ENCODE results near the gene PCGF3. TPM values are rescaled to one million over a fixed set of nuclear protein-coding genes. Genes with fewer than 3 reads are reported as not detected.
"Not testable (repeated sequence)": the region's sequence is repeated elsewhere in the genome, so short reads cannot be mapped to it uniquely, and the experiment has no call there.

PCGF3 gene
- total RNA-seq, 1 donor from 2014 or later, result 35.2 TPM

GRCh38 chr4:689723-690122 lies 15.9 kb upstream of the PCGF3 start:
- H3K4me3 ChIP-seq (ENCODE audit: low read depth, low read length), result no peak overlapping the region
- TF ChIP-seq CTCF (conservative IDR thresholded peaks at IDR 0.05; ENCODE audit: low read depth, low read length), result no peak
- DNase-seq (ENCODE audit: low read depth), result no peak

- no peak for TF ChIP-seq CTCF (conservative IDR thresholded peaks at IDR 0.05; ENCODE audit: low read depth, low read length)
- no peak overlapping the region for H3K4me3 ChIP-seq (ENCODE audit: low read depth, low read length)
- DNase-seq (ENCODE audit: low read depth), result no peak
Observed at GRCh38 chr4:692771-693554, 12.7 kb upstream of the PCGF3 start.

- H3K4me3 ChIP-seq (ENCODE audit: low read depth, low read length); DNase-seq (ENCODE audit: low read depth): not testable (repeated sequence)
Observed at GRCh38 chr4:694341-694940, 11.2 kb upstream of the PCGF3 start.

GRCh38 chr4:699816-700580 lies 5.6 kb upstream of the PCGF3 start:
- DNase-seq (ENCODE audit: low read depth), result no peak
- TF ChIP-seq CTCF (conservative IDR thresholded peaks at IDR 0.05; ENCODE audit: low read depth, low read length), result no peak

GRCh38 chr4:700587-701264 lies 4.9 kb upstream of the PCGF3 start:
- DNase-seq (ENCODE audit: low read depth), result no peak
- no peak overlapping the region for H3K4me3 ChIP-seq (ENCODE audit: low read depth, low read length)
- peak; percentile 9 for TF ChIP-seq CTCF (conservative IDR thresholded peaks at IDR 0.05; ENCODE audit: low read depth, low read length)

More at GRCh38 chr4:699816-700580, 5.6 kb upstream of the PCGF3 start:
- no peak overlapping the region for H3K4me3 ChIP-seq (ENCODE audit: low read depth, low read length)

- TF ChIP-seq CTCF (conservative IDR thresholded peaks at IDR 0.05; ENCODE audit: low read depth, low read length), result no peak
- H3K4me3 ChIP-seq (ENCODE audit: low read depth, low read length), result no peak overlapping the region
- DNase-seq (ENCODE audit: low read depth), result no peak
Observed at GRCh38 chr4:702618-703048, 3.0 kb upstream of the PCGF3 start.
